ENCODE measurements around the gene ZNF77.
"Not testable (repeated sequence)": the region's sequence is repeated elsewhere in the genome, so short reads cannot be mapped to it uniquely, and the experiment has no call there.

The ZNF77 gene

GRCh38 chr19:2967972-2968371 lies 23.2 kb upstream of the ZNF77 start:
- Histone ChIP-seq H3K27ac (ENCODE audit: low read length) (no peak overlapping the region), H3K36me3 (ENCODE audit: control insufficient read depth, low read depth, low read length) (no peaks in the 10 kb centered on the region), H3K9me3 (ENCODE audit: control insufficient read depth, low read depth, low read length) (no peaks in the 10 kb centered on the region), H3K4me1 (ENCODE audit: control insufficient read depth, low read depth, low read length) (peaks cover 3% of the 10 kb centered on the region), H3K4me3 (ENCODE audit: low read length) (no peak overlapping the region), H3K27me3 (ENCODE audit: control insufficient read depth, insufficient read depth, low read length) (no peaks in the 10 kb centered on the region), H3K9ac (ENCODE audit: low read length) (no peak overlapping the region)

DNA sequence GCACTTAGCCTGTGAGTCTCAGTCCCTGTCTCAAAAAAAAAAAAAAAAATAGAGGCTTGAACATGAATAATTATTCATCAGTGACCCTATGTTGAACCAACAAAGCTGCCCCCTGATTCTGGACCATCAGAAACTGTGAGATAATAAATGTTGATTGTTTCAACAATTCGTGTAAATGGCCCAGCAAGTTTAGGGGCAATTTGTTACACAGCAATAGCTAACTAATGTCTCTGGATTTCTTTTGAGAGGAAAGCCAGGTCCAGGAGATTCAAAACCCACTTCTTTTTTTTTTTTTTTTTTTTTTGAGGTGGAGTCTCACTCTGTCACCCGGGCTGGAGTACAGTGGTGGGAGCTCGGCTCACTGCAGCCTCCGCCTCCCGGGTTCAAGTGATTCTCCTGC lies 20.1 kb upstream of the ZNF77 start:
- Histone ChIP-seq H3K36me3 (ENCODE audit: control insufficient read depth, low read depth, low read length) (no peaks in the 10 kb centered on the region), H3K4me3 (ENCODE audit: low read length) (no peak overlapping the region), H3K4me1 (ENCODE audit: control insufficient read depth, low read depth, low read length) (no peaks in the 10 kb centered on the region), H3K9ac (ENCODE audit: low read length) (no peak overlapping the region), H3K27ac (ENCODE audit: low read length) (no peak overlapping the region), H3K27me3 (ENCODE audit: control insufficient read depth, insufficient read depth, low read length) (no peaks in the 10 kb centered on the region), H3K9me3 (ENCODE audit: control insufficient read depth, low read depth, low read length) (no peaks in the 10 kb centered on the region)

DNA sequence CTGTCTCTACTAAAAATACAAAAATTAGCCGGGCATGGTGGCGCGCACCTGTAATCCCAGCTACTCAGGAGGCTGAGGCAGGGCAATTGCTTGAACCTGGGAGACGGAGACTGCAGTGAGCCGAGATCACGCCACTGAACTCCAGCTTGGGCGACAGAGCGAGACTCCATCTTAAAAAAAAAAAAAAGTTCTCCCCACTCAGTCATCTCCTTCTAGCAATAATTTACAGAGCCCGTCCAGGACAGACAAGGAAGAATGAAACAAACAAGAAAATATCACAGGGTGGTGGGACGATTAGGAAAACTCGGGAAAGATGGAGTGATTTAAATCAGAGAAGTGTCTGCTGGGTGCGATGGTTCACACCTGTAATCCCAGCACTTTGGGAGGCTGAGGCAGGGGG lies 18.9 kb upstream of the ZNF77 start:
- not testable (repeated sequence) for H3K36me3 ChIP-seq (ENCODE audit: control insufficient read depth, low read depth, low read length); H3K27ac ChIP-seq (ENCODE audit: low read length); H3K9ac ChIP-seq (ENCODE audit: low read length); H3K9me3 ChIP-seq (ENCODE audit: control insufficient read depth, low read depth, low read length); H3K4me3 ChIP-seq (ENCODE audit: low read length); H3K4me1 ChIP-seq (ENCODE audit: control insufficient read depth, low read depth, low read length); H3K27me3 ChIP-seq (ENCODE audit: control insufficient read depth, insufficient read depth, low read length)

DNA sequence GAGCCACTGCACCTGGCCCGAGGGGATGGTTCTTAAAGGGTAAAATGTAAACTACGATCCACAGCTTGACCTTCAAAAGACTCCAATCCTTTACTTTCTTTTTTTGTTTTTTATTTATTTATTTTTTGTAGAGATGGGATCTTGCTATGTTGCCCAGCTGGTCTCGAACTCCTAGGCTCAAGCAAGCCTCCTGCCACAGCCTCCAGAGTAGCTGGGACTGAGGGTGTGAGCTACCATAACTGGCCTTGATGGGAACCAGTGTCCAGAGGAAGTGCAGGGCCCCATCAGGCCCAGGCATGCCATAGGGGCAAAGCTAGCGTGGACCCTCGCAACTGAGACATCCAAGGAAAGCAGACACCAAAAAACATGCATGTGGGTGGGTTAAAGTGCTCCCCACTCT lies 18.4 kb upstream of the ZNF77 start:
- Histone ChIP-seq H3K27me3 (ENCODE audit: control insufficient read depth, insufficient read depth, low read length) (no peaks in the 10 kb centered on the region), H3K36me3 (ENCODE audit: control insufficient read depth, low read depth, low read length) (no peaks in the 10 kb centered on the region)

DNA sequence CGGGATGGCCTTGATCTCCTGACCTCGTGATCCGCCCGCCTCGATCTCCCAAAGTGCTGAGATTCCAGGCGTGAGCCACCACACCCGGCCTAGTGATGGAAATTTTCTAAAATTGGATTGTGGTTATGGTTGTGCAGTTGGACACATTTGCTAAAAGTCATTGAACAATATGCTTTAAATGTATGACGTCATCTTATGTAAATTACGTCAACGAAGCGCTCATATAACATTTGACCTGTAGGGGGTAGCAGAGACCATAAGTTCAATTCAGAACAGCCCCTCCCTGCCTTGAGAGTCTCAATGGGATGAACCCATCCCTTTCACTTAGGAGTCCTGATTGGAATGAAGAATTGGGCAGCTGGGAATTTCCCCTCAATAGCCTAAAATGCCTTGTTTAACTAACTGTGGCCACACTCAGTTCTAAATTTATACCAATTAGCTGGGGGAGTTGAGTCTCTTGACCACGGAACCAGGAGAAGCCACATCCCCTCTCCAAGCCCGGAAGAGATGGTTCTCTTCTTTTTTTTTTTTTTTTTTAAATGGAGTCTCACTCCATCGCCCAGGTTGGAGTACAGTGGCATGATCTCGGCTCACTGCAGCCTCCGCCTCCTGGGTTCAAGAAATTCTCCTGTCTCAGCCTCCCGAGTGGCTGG lies 17.4 kb upstream of the ZNF77 start:
- Histone ChIP-seq H3K9me3 (ENCODE audit: control insufficient read depth, low read depth, low read length) (no peaks in the 10 kb centered on the region), H3K4me1 (ENCODE audit: control insufficient read depth, low read depth, low read length) (no peaks in the 10 kb centered on the region), H3K27me3 (ENCODE audit: control insufficient read depth, insufficient read depth, low read length) (no peaks in the 10 kb centered on the region), H3K27ac (ENCODE audit: low read length) (no peak overlapping the region), H3K4me3 (ENCODE audit: low read length) (no peak overlapping the region), H3K36me3 (ENCODE audit: control insufficient read depth, low read depth, low read length) (no peaks in the 10 kb centered on the region), H3K9ac (ENCODE audit: low read length) (no peak overlapping the region)

More for the DNA sequence above, 18.4 kb upstream of the ZNF77 start:
- H3K9ac ChIP-seq (ENCODE audit: low read length): no peak overlapping the region
- no peaks in the 10 kb centered on the region for H3K4me1 ChIP-seq (ENCODE audit: control insufficient read depth, low read depth, low read length)
- H3K9me3 ChIP-seq (ENCODE audit: control insufficient read depth, low read depth, low read length): no peaks in the 10 kb centered on the region
- no peak overlapping the region for H3K27ac ChIP-seq (ENCODE audit: low read length)
- H3K4me3 ChIP-seq (ENCODE audit: low read length): no peak overlapping the region

- no peaks in the 10 kb centered on the region for H3K27me3 ChIP-seq (ENCODE audit: control insufficient read depth, insufficient read depth, low read length)
- no peak overlapping the region for H3K4me3 ChIP-seq (ENCODE audit: low read length)
- no peaks in the 10 kb centered on the region for H3K9me3 ChIP-seq (ENCODE audit: control insufficient read depth, low read depth, low read length)
- no peak overlapping the region for H3K27ac ChIP-seq (ENCODE audit: low read length)
- H3K9ac ChIP-seq (ENCODE audit: low read length): no peak overlapping the region
- no peaks in the 10 kb centered on the region for H3K4me1 ChIP-seq (ENCODE audit: control insufficient read depth, low read depth, low read length)
- H3K36me3 ChIP-seq (ENCODE audit: control insufficient read depth, low read depth, low read length): no peaks in the 10 kb centered on the region
Observed at GRCh38 chr19:2960120-2960519, 15.3 kb upstream of the ZNF77 start.

DNA sequence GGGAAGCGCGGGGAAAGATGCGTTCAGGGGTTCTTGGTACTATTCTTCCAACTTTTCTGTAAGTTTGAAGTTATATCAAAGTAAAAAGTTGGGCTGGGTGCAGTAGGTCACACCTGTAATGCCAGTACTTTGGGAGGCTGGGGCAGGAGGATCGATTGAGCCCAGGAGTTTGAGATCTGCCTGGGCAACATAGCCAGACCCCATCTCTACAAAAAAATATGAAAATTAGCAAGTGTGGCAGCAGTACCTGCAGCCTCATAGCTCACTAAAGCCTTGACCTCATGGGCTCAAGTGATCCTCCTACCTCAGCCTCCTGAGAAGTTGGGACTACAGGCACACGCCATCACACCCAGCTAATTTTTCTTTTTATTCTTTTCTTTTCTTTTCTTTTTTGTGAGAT lies 12.4 kb upstream of the ZNF77 start:
- Histone ChIP-seq H3K27me3 (ENCODE audit: control insufficient read depth, insufficient read depth, low read length) (no peaks in the 10 kb centered on the region), H3K4me3 (ENCODE audit: low read length) (no peak overlapping the region), H3K4me1 (ENCODE audit: control insufficient read depth, low read depth, low read length) (no peaks in the 10 kb centered on the region), H3K9ac (ENCODE audit: low read length) (no peak overlapping the region), H3K9me3 (ENCODE audit: control insufficient read depth, low read depth, low read length) (no peaks in the 10 kb centered on the region), H3K27ac (ENCODE audit: low read length) (no peak overlapping the region), H3K36me3 (ENCODE audit: control insufficient read depth, low read depth, low read length) (no peaks in the 10 kb centered on the region)

DNA sequence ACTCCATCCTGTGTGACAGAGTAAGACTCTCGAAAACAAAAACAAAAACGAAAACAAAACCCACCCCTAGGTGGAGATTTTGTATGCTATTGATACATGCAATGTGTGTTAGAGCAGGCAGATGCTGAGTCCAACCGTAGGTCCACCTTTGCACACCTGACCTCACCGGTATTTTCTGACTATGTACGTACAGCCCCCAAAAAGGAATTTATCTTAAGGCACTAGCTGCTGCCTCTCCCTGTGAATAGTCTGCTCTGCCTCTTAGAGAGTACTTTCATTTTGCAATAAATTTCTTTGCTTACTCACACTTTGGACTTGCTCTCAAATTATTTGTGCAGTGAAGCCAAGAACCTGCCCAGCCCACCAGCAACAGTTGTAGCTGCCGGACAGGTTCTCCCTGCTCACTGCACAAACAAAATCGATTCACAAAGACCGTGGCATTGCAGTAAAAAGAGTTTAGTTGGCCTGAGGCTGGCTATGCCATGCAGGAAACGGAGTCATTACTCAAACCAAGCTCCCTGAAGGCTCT lies 8.2 kb upstream of the ZNF77 start:
- no peaks in the 10 kb centered on the region for H3K36me3 ChIP-seq (ENCODE audit: control insufficient read depth, low read depth, low read length)
- no peaks in the 10 kb centered on the region for H3K27me3 ChIP-seq (ENCODE audit: control insufficient read depth, insufficient read depth, low read length)
- H3K4me3 ChIP-seq (ENCODE audit: low read length): no peak overlapping the region
- H3K9me3 ChIP-seq (ENCODE audit: control insufficient read depth, low read depth, low read length): no peaks in the 10 kb centered on the region
- no peaks in the 10 kb centered on the region for H3K4me1 ChIP-seq (ENCODE audit: control insufficient read depth, low read depth, low read length)
- H3K27ac ChIP-seq (ENCODE audit: low read length): no peak overlapping the region
- no peak overlapping the region for H3K9ac ChIP-seq (ENCODE audit: low read length)

- H3K4me3 ChIP-seq (ENCODE audit: low read length): peak overlapping the region; percentile 83
- H3K9ac ChIP-seq (ENCODE audit: low read length): peak overlapping the region; percentile 78
- no peaks in the 10 kb centered on the region for H3K27me3 ChIP-seq (ENCODE audit: control insufficient read depth, insufficient read depth, low read length)
- peak overlapping the region; percentile 51 for H3K27ac ChIP-seq (ENCODE audit: low read length)
- H3K36me3 ChIP-seq (ENCODE audit: control insufficient read depth, low read depth, low read length): no peaks in the 10 kb centered on the region
- no peaks in the 10 kb centered on the region for H3K9me3 ChIP-seq (ENCODE audit: control insufficient read depth, low read depth, low read length)
- H3K4me1 ChIP-seq (ENCODE audit: control insufficient read depth, low read depth, low read length): no peaks in the 10 kb centered on the region
Observed at GRCh38 chr19:2950286-2951124, 5.7 kb upstream of the ZNF77 start.

DNA sequence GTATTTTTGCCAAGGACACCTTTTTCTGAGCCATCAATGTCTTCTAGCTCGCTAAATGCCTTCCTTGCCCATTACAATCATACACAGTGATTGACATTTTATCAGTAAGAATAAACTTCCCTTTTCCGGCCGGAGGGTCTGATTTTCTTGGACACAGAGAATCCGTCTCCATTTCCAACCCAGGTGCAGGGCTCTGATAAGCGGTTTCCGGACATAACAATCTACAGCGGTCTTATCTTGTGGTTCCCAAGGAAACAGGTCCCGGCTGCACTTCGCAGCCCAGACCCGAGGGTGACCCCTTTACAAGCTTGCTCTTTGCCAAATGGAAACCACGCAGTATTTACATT lies 5.1 kb upstream of the ZNF77 start:
- Histone ChIP-seq H3K9me3 (ENCODE audit: control insufficient read depth, low read depth, low read length) (no peaks in the 10 kb centered on the region), H3K36me3 (ENCODE audit: control insufficient read depth, low read depth, low read length) (no peaks in the 10 kb centered on the region), H3K4me1 (ENCODE audit: control insufficient read depth, low read depth, low read length) (no peaks in the 10 kb centered on the region), H3K9ac (ENCODE audit: low read length) (peak overlapping the region; percentile 78), H3K27me3 (ENCODE audit: control insufficient read depth, insufficient read depth, low read length) (no peaks in the 10 kb centered on the region), H3K27ac (ENCODE audit: low read length) (no peak overlapping the region), H3K4me3 (ENCODE audit: low read length) (peak overlapping the region; percentile 83)

GRCh38 chr19:2945575-2946184 lies 909 bp upstream of the ZNF77 start:
- Histone ChIP-seq H3K4me1 (ENCODE audit: control insufficient read depth, low read depth, low read length) (no peaks in the 10 kb centered on the region), H3K4me3 (ENCODE audit: low read length) (peak overlapping the region; percentile 81), H3K36me3 (ENCODE audit: control insufficient read depth, low read depth, low read length) (no peaks in the 10 kb centered on the region), H3K27ac (ENCODE audit: low read length) (no peak overlapping the region), H3K27me3 (ENCODE audit: control insufficient read depth, insufficient read depth, low read length) (no peaks in the 10 kb centered on the region), H3K9me3 (ENCODE audit: control insufficient read depth, low read depth, low read length) (no peaks in the 10 kb centered on the region), H3K9ac (ENCODE audit: low read length) (no peak overlapping the region)

Measured in iPS-18a (cell line).